NT2/D1 (cell line): Measurements from ENCODE around the gene DDI2.

ENCODE experiments used
- SUZ12 ChIP-seq: IDR thresholded peaks from 2 replicates; pipeline ENCODE4 v1.6.1; 2011; ENCODE audit not compliant: insufficient read length, insufficient read depth; ENCODE audit errors: extremely low read depth
- YY1 ChIP-seq: IDR thresholded peaks from 2 replicates; pipeline ENCODE4 v1.6.1; 2011; ENCODE audit not compliant: insufficient read length, insufficient read depth
- ZNF274 ChIP-seq: IDR thresholded peaks from 2 replicates; pipeline ENCODE4 v1.6.1; 2011; ENCODE audit warnings: mild to moderate bottlenecking, low read depth, low read length

DNA sequence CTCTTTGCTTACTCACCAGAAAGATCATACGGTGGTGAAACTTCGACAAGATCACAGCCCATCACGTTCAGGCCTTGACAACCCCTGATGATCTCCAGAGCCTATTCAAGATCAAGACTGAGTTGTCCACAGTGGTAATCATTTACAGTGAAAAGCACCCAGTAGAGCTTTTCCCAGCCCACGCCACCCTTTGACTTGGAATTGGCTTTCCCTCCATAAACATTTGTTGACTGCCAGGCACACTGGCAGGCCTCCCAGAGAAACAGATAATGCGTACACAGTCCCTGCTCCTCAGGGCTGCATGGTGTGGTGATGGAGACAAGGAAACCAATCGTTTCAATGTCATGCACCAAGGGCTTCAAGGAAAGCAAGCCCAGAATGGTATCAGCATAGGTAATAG, 42.5 kb upstream of the DDI2 start:
- TF ChIP-seq YY1: no peak
- no peak for TF ChIP-seq SUZ12
- no peak for TF ChIP-seq ZNF274
